ENCODE results near the gene CELF5. TPM values are rescaled to one million over a fixed set of nuclear protein-coding genes. Genes with fewer than 3 reads are reported as not detected.
A peak's percentile ranks its signal among the peaks of the same experiment; 100 is the strongest.

The CELF5 gene
- total and polyA plus RNA-seq, 3 experiments from 2014 or later = 0.11 to 0.24 TPM; not detected in 1

DNA sequence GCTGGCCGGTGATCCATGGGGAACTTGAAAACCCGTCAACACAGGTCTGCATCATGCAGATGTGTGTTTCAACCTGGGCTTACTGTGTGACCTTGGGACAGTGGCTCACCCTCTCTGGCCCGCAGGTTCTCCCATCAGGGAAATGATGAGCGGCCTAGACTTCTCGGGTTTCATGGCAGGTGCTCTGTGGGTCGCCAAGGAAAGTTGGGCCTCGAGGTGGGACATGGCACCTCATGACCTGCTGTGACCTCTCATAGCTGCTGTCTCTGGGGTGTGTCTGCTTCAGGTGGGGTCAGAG lies 91.2 kb downstream of the CELF5 start:
- no peaks in the 10 kb centered on the region for H3K36me3 ChIP-seq (ENCODE audit: insufficient read depth, low read length)
- POLR2A ChIA-PET = no interaction called here
- H3K9me3 ChIP-seq (ENCODE audit: low read length) = no peaks in the 10 kb centered on the region
- peaks cover 20 to 32% of the 10 kb centered on the region in 2 donors for H3K27me3 Mint-ChIP-seq
- no peak for DNase-seq
- no peak overlapping the region for H3K4me3 ChIP-seq (ENCODE audit: low read length)
- no peaks in the 10 kb centered on the region for H3K9me3 Mint-ChIP-seq
- CTCF ChIA-PET = interaction anchor here (3.0 to 3.8 kb wide), 2 partner anchors 10 to 114 kb away, joined by 7 to 13 read pairs; no protein-coding TSS in a partner anchor
- H3K27ac Mint-ChIP-seq = no peak overlapping the region
- no peaks in the 10 kb centered on the region for H3K36me3 Mint-ChIP-seq
- H3K4me1 ChIP-seq (ENCODE audit: insufficient read depth, low read length) = no peaks in the 10 kb centered on the region
- H3K4me1 Mint-ChIP-seq = no peaks in the 10 kb centered on the region
- peaks cover 10% of the 10 kb centered on the region for H3K27me3 ChIP-seq (ENCODE audit: insufficient read depth, low read length, poor library complexity, severe bottlenecking)
- no peak overlapping the region for H3K4me3 Mint-ChIP-seq
- no peak overlapping the region for H3K27ac ChIP-seq (ENCODE audit: low read depth, low read length)

DNA sequence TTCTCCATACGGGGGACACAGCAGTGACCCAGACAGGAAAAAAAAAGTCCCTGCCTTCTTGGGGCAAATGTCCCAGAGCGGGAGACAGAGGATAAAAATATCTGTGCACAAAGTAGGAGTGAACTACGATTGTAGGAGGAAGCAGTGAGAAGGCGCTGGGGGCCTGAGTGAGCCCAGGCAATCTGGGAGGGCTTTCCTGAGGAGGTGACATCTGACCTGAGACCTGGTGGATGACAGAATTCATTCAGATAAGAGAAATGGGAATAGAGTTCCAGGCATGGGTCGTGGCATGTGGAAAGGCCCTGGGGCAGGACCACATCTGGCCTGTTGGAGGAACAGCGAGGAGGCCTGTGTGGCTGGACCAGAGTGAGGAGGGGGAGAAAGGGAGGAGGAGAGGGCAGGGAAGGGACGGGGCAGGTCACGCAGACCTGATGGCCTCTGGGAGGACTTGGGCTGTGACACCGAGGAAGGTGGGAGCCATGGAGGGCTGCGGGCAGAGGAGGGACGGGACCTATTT lies 91.7 kb downstream of the CELF5 start:
- no peaks in the 10 kb centered on the region for H3K4me1 ChIP-seq (ENCODE audit: insufficient read depth, low read length)
- Mint-ChIP-seq H3K27ac (no peak overlapping the region), H3K36me3 (no peaks in the 10 kb centered on the region), H3K4me3 (no peak overlapping the region), H3K27me3 (peaks cover 21 to 36% of the 10 kb centered on the region in 2 donors), H3K4me1 (no peaks in the 10 kb centered on the region), H3K9me3 (no peaks in the 10 kb centered on the region)
- H3K27me3 ChIP-seq (ENCODE audit: insufficient read depth, low read length, poor library complexity, severe bottlenecking) = peaks cover 10% of the 10 kb centered on the region
- H3K9me3 ChIP-seq (ENCODE audit: low read length) = no peaks in the 10 kb centered on the region
- H3K36me3 ChIP-seq (ENCODE audit: insufficient read depth, low read length) = no peaks in the 10 kb centered on the region
- CTCF ChIA-PET = interaction anchor here (3.0 to 3.8 kb wide), 2 partner anchors 11 to 113 kb away, joined by 7 to 13 read pairs; no protein-coding TSS in a partner anchor
- H3K4me3 ChIP-seq (ENCODE audit: low read length) = no peak overlapping the region
- POLR2A ChIA-PET = no interaction called here
- H3K27ac ChIP-seq (ENCODE audit: low read depth, low read length) = no peak overlapping the region
- no peak for DNase-seq

DNA sequence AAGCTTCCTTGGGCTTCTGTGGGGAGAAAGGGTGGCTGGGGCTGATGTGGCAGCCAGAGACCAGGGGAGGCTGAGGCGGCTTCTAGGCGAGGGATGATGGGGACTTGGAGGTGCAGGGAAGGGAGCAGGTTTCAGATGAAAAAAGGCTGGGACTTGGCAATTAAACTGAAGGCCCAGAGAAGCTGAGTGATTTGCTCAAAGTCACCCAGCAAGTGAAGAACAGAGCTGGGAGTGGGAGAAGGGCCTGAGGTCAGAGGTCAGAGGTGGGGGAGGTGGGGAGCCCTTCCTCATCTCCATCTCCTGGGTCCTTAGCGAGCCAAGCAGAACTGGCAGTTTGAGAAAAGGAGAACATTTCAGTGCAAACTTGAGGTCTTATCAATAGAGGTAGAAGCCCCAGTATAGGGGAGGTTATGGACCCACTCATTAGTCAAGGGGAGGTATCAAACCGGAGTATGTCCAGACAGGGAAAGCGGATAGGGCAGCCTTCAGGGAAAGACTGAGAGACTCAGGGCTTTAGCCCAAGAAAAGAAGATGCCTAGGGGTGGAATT lies 92.3 kb downstream of the CELF5 start:
- Histone ChIP-seq H3K27me3 (ENCODE audit: insufficient read depth, low read length, poor library complexity, severe bottlenecking) (peaks cover 10% of the 10 kb centered on the region), H3K4me1 (ENCODE audit: insufficient read depth, low read length) (no peaks in the 10 kb centered on the region), H3K4me3 (ENCODE audit: low read length) (no peak overlapping the region), H3K9me3 (ENCODE audit: low read length) (no peaks in the 10 kb centered on the region), H3K36me3 (ENCODE audit: insufficient read depth, low read length) (no peaks in the 10 kb centered on the region), H3K27ac (ENCODE audit: low read depth, low read length) (no peak overlapping the region)
- POLR2A ChIA-PET = no interaction called here
- H3K27me3 Mint-ChIP-seq = peaks cover 18 to 32% of the 10 kb centered on the region in 2 donors
- no peak for DNase-seq
- H3K4me3 Mint-ChIP-seq = no peak overlapping the region
- no peaks in the 10 kb centered on the region for H3K4me1 Mint-ChIP-seq
- no peak overlapping the region for H3K27ac Mint-ChIP-seq
- CTCF ChIA-PET = interaction anchor here (3.0 to 3.8 kb wide), 2 partner anchors 11 to 113 kb away, joined by 7 to 13 read pairs; no protein-coding TSS in a partner anchor
- no peaks in the 10 kb centered on the region for H3K36me3 Mint-ChIP-seq
- no peaks in the 10 kb centered on the region for H3K9me3 Mint-ChIP-seq

DNA sequence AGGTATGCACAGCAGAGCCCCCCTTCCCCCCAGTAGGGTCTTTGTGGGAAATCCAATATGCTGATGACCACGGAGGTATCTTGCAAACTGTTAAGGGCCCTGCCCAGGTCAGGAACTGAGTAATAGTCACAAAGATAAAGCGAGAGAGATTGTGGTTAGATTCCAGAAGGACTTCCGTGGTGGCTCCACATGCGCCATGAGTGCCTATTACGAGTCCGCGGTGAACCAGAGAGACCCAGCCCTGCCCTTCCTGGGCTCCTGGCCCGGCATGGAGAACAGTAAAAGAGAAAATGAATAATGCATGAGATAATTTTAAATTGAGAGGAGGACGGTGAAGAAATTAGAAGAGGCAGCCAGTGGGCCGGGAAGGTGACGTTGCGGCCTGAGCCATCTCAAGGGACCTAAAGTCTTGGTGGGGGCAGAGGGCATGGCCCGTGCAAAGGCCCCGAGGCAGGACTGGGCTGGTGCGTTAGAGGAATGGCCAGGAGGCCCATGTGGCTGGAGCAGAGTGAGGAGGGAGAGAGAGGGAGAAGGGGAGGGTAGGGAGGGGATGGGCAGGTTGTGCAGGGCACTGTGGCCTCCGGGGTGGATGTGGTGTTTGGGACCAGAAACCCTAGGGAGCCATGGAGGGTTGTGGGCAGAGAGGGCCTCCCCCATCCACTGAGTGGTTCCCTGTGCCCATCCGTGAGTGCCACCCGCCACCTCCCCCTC lies 95.3 kb downstream of the CELF5 start:
- no peaks in the 10 kb centered on the region for H3K27me3 ChIP-seq (ENCODE audit: insufficient read depth, low read length, poor library complexity, severe bottlenecking)
- no peaks in the 10 kb centered on the region for H3K4me1 Mint-ChIP-seq
- no peaks in the 10 kb centered on the region for H3K9me3 ChIP-seq (ENCODE audit: low read length)
- H3K36me3 Mint-ChIP-seq = no peaks in the 10 kb centered on the region
- POLR2A ChIA-PET = no interaction called here
- no peaks in the 10 kb centered on the region for H3K9me3 Mint-ChIP-seq
- CTCF ChIA-PET = no interaction called here
- no peaks in the 10 kb centered on the region for H3K4me1 ChIP-seq (ENCODE audit: insufficient read depth, low read length)
- H3K27ac Mint-ChIP-seq = no peak overlapping the region
- H3K27ac ChIP-seq (ENCODE audit: low read depth, low read length) = no peak overlapping the region
- DNase-seq = no peak
- no peak overlapping the region for H3K4me3 Mint-ChIP-seq
- no peak overlapping the region for H3K4me3 ChIP-seq (ENCODE audit: low read length)
- H3K27me3 Mint-ChIP-seq = peaks cover 10 to 29% of the 10 kb centered on the region in 2 donors
- no peaks in the 10 kb centered on the region for H3K36me3 ChIP-seq (ENCODE audit: insufficient read depth, low read length)

DNA sequence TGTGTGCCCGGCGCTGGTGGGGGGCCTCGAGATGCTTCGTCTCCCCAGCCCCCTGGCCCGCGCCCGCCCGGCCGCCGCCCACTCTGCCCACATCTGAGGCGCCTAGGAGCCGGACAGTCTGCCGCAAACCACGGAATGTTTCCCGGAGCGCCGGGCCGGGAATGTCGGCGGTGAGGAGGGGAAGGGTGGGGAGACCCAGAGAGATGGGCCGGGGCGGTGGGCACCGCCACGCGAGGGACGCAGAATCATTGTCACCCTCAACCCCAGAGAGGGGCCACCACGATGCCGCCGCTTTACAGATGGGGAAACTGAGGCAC lies 95.9 kb downstream of the CELF5 start:
- Mint-ChIP-seq H3K36me3 (no peaks in the 10 kb centered on the region), H3K27me3 (peaks cover 10 to 29% of the 10 kb centered on the region in 2 donors), H3K9me3 (no peaks in the 10 kb centered on the region), H3K4me1 (no peaks in the 10 kb centered on the region), H3K4me3 (no peak overlapping the region), H3K27ac (no peak overlapping the region)
- H3K27me3 ChIP-seq (ENCODE audit: insufficient read depth, low read length, poor library complexity, severe bottlenecking) = no peaks in the 10 kb centered on the region
- no peak overlapping the region for H3K4me3 ChIP-seq (ENCODE audit: low read length)
- no peaks in the 10 kb centered on the region for H3K4me1 ChIP-seq (ENCODE audit: insufficient read depth, low read length)
- no peak for DNase-seq
- no peak overlapping the region for H3K27ac ChIP-seq (ENCODE audit: low read depth, low read length)
- H3K36me3 ChIP-seq (ENCODE audit: insufficient read depth, low read length) = no peaks in the 10 kb centered on the region
- ChIA-PET CTCF (no interaction called here), POLR2A (no interaction called here)
- H3K9me3 ChIP-seq (ENCODE audit: low read length) = no peaks in the 10 kb centered on the region

DNA sequence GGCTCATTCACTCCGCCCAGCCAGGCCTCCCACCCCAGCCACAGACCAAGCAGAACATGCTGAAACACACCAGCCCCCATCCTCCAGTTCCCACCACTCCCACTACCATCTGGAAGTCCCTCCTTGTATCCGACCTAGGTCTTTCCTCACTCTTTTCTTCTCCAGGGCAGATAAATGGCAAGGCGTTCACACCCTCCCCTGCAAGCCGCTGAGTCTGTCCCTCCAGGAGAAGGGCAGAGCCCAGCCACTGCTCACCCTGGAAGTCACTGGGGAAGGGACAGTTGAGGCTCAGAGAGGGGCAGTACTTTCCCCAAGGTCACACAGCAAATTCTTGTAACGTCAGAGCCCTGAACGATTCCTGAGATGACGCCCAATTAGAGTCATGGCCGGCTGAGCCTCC lies 96.4 kb downstream of the CELF5 start:
- H3K27ac Mint-ChIP-seq = peak overlapping the region in 1 of 8 donors; percentile 56
- no peak for DNase-seq
- H3K4me1 Mint-ChIP-seq = no peaks in the 10 kb centered on the region
- no peaks in the 10 kb centered on the region for H3K36me3 ChIP-seq (ENCODE audit: insufficient read depth, low read length)
- no peaks in the 10 kb centered on the region for H3K4me1 ChIP-seq (ENCODE audit: insufficient read depth, low read length)
- no peak overlapping the region for H3K4me3 Mint-ChIP-seq
- H3K9me3 ChIP-seq (ENCODE audit: low read length) = no peaks in the 10 kb centered on the region
- no peak overlapping the region for H3K4me3 ChIP-seq (ENCODE audit: low read length)
- POLR2A ChIA-PET = no interaction called here
- no peak overlapping the region for H3K27ac ChIP-seq (ENCODE audit: low read depth, low read length)
- H3K36me3 Mint-ChIP-seq = no peaks in the 10 kb centered on the region
- CTCF ChIA-PET = interaction anchor here (1.3 kb wide), 1 partner anchor 111 kb away, joined by 4 read pairs; no protein-coding TSS in a partner anchor
- H3K27me3 ChIP-seq (ENCODE audit: insufficient read depth, low read length, poor library complexity, severe bottlenecking) = no peaks in the 10 kb centered on the region
- H3K9me3 Mint-ChIP-seq = no peaks in the 10 kb centered on the region
- peaks cover 6 to 27% of the 10 kb centered on the region in 2 donors for H3K27me3 Mint-ChIP-seq

DNA sequence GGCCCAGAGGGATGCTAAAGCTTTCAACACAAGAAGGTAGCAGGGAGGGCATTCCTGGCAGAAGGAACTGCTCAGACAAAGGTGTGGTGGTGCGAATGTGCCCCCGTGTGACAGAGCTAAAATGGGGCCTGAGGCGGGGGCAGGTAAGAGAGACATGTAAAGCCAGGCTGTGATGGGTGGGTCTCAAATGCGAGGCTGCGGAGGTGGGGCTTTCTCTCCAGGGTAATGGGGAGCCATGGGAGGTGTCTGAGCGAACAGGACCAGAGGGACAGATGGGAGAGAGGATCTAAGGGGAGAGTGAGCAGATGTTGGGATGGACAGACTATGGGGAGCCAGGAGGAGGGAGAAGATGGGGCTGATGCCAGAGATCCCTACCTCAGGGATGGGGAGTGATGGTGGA lies 97.2 kb downstream of the CELF5 start:
- peaks cover 0 to 1% (median 0%) of the 10 kb centered on the region in 3 donors for H3K4me1 Mint-ChIP-seq

DNA sequence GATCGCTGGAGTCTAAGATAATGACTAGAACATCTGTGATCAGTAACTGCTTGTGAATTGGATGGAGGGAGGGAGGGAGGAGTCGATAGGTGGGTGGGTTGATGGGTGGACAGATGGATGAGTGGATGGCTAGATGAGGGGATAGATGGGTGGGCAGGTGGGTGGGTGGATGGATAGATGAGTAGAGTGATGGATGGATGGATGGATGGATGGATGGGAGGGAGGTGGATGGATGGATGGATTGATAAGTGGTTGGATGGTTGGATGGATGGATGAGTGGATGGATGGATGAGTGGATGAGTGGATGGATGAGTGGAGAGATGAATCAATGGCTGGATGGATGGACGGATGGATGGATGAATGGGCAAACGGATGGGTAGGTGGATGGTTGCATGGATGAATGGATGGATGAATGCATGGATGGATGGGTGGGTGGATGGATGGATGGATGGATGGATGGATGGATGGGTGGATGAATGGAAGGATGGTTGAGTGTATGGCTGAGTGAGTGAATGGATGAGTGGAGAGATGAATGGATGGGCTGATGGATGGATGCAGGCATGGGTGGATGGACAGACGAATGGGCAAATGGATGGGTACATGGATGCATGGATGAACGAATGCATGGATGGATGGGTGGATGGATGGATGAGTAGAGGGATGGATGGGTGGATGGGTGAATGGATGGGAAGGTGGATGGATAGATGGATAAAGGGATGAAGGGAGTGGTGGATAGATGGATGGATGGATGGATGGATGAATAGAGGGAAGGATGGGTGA lies 97.9 kb downstream of the CELF5 start:
- H3K27ac Mint-ChIP-seq = no peak overlapping the region
- no peaks in the 10 kb centered on the region for H3K36me3 Mint-ChIP-seq
- ChIA-PET CTCF (interaction anchor here (1.3 to 1.7 kb wide), 2 partner anchors 107 to 109 kb away, joined by 4 to 8 read pairs; no protein-coding TSS in a partner anchor), POLR2A (no interaction called here)
- Histone ChIP-seq H3K27me3 (ENCODE audit: insufficient read depth, low read length, poor library complexity, severe bottlenecking) (no peaks in the 10 kb centered on the region), H3K27ac (ENCODE audit: low read depth, low read length) (no peak overlapping the region), H3K9me3 (ENCODE audit: low read length) (no peaks in the 10 kb centered on the region), H3K4me3 (ENCODE audit: low read length) (no peak overlapping the region), H3K36me3 (ENCODE audit: insufficient read depth, low read length) (no peaks in the 10 kb centered on the region), H3K4me1 (ENCODE audit: insufficient read depth, low read length) (no peaks in the 10 kb centered on the region)
- H3K4me1 Mint-ChIP-seq = peaks cover 0 to 4% (median 1%) of the 10 kb centered on the region in 3 donors
- no peak for DNase-seq
- no peak overlapping the region for H3K4me3 Mint-ChIP-seq
- no peaks in the 10 kb centered on the region for H3K9me3 Mint-ChIP-seq
- H3K27me3 Mint-ChIP-seq = peaks cover 7 to 18% of the 10 kb centered on the region in 2 donors

More for the DNA sequence above, 97.2 kb downstream of the CELF5 start:
- no peaks in the 10 kb centered on the region for H3K4me1 ChIP-seq (ENCODE audit: insufficient read depth, low read length)
- H3K27me3 Mint-ChIP-seq = peaks cover 6 to 19% of the 10 kb centered on the region in 2 donors
- CTCF ChIA-PET = interaction anchor here (1.3 kb wide), 1 partner anchor 110 kb away, joined by 4 read pairs; no protein-coding TSS in a partner anchor
- H3K4me3 Mint-ChIP-seq = no peak overlapping the region
- H3K27me3 ChIP-seq (ENCODE audit: insufficient read depth, low read length, poor library complexity, severe bottlenecking) = no peaks in the 10 kb centered on the region
- H3K9me3 ChIP-seq (ENCODE audit: low read length) = no peaks in the 10 kb centered on the region
- no peaks in the 10 kb centered on the region for H3K36me3 ChIP-seq (ENCODE audit: insufficient read depth, low read length)
- POLR2A ChIA-PET = no interaction called here
- H3K27ac Mint-ChIP-seq = peak overlapping the region in 1 of 8 donors; percentile 92
- H3K9me3 Mint-ChIP-seq = no peaks in the 10 kb centered on the region
- H3K27ac ChIP-seq (ENCODE audit: low read depth, low read length) = no peak overlapping the region
- no peaks in the 10 kb centered on the region for H3K36me3 Mint-ChIP-seq
- no peak overlapping the region for H3K4me3 ChIP-seq (ENCODE audit: low read length)
- DNase-seq = no peak
